H54 (cell line): Measurements from ENCODE around the gene MARCHF4.

Experiments
- DNase-seq: peaks from one replicate; pipeline ENCODE4 v3.0.0; 2011; ENCODE audit warnings: low spot score, mixed read lengths; ENCODE audit not compliant: insufficient read length
- FAIRE-seq: peaks from 3 replicates; lab custom pipeline; 2011; peaks lifted over from hg19 to GRCh38; lab: Jason Lieb, UNC
- POLR2A ChIP-seq: IDR thresholded peaks from 2 replicates; pipeline ENCODE4 v1.6.1; 2011; ENCODE audit warnings: low read depth, mild to moderate bottlenecking, low read length

The MARCHF4 gene

DNA sequence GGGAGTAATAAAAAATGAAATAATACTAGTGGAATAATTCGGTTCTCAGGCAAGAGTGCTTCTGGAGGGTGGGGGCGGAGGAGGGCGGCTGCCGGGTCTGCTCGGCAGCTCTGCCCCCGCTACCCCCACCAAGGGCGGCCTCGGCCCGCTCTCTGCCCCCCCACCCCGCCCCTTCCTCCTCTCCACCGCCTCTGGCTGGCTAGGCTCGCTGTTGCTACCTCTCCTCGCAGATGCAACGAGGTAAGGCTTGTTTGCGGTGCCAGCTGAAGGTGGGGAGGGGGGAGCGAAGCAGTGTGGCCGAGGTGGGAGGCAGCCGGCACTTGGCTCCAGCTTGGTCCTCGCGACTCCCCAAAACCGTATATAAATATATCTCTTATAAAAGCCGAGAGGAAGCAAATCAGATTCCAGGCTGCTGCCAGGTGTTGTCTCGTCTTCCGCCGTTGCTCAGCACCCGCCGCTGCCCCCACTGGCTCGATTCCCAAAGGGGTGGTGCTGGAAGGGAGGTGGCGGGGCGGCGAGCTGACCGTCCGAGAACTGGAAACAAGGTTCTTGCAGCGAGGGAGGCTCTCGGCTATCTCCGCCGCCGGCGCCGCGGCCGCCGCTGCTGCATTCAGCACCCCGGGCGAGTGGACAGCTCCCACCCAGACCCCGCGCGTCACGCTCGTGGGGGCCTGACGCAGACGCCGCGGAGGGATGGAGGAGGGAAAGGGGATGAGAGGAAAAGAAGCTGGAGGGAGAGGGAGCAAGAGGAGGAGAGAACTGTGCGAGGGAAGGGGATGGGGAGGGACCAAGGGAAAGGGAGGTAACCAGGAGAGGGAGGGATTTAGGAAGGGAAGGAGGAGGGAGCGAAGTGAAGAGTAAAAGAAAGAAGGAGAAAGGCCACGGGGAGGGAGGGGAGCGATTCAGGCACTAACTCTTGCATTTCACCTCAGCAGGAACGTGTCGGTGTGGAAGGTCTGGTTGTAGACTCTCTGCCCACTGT is at the start of gene MARCHF4:
TSS of gene MARCHF4 (minus strand) at position 763 of the 982 bp plus-strand sequence. CDS start 2,223 bp downstream, outside the sequence.
- FAIRE-seq (no peak), DNase-seq (peak; percentile 58)
- no peak; the same call in 1 of the 2 replicates for TF ChIP-seq POLR2A

GRCh38 chr2:216420367-216421101 is 48.3 kb upstream of the MARCHF4 start:
- no peak for DNase-seq
- no peak for TF ChIP-seq POLR2A
- no peak for FAIRE-seq

DNA sequence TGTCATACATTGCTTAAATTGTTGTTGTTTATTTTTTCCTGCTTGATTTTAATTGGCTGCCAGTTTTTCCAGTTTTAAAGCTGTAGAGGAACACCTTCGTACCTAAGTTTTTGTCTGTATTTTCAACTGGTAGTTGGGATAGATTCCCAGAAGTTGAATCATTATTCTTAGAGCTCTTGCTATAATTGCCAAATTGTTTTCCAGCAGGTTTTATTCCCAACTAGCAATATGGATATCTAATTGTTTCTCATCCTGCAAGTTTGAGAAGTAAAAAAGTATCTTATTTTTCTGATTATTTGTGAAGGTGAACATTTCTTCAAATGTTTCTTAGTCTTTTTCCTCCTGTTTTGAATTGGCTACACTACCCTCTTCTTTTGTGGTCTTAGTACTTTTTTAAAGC is 46.7 kb upstream of the MARCHF4 start:
- FAIRE-seq = no peak
- no peak for DNase-seq
- TF ChIP-seq POLR2A = no peak

DNA sequence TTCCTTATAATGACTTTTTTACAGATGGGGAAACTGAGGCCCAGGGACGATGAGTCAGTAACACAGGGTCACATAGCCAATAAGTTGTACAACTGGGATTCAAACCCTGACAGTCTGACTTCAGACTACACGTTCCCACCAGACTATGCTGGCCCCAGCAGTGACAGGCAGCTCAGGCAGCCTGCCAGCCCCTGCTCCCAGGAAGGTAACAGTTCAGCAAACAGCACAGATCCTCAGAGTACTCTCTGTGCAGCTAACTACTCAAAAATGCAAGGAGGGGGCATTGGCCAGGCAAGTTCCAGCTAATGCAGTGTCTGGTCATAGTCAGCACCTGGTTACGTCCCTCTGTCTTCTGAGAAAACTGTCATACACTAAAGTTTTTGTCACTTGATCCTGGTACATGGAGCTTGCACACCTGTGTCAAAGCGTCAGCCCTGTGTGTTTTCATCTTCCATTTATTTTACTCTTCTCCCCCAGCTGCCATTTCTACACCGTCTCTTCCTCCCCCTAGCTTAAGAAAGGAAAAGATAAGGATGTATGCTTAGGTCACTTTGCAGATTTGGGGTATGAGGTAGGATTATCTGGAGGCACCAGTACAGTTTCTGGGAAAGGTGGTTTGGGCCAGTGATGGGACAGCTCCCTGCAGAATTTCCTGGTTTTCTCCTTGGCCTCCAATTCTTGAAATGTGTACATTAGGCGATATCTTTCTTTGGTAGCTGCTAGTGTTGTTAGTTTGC is 44.5 kb upstream of the MARCHF4 start:
- FAIRE-seq (no peak), DNase-seq (no peak)
- TF ChIP-seq POLR2A = no peak

GRCh38 chr2:216415541-216415940 is 43.3 kb upstream of the MARCHF4 start:
- no peak for TF ChIP-seq POLR2A
- no peak for FAIRE-seq
- DNase-seq = no peak

DNA sequence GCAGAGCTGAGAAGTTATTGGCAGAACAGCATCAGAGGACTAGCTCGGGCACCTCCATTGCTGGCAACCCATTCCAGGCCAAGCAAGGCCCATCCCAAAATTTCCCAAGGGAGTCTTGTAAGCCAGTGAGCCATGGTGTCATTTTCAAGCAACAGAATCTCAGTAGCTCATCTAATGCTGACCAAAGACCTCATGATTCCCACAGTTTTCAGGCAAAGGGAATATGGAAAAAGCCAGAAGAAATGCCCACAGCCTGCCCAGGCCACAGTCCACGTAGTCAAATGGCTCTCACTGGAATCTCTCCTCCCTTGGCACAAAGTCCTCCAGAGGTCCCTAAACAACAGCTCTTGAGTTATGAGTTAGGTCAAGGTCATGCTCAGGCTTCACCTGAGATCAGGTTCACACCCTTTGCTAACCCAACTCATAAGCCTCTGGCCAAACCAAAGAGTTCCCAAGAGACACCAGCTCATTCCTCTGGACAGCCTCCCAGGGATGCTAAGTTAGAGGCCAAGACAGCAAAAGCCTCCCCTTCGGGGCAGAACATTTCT is 42.6 kb upstream of the MARCHF4 start:
- TF ChIP-seq POLR2A = no peak
- FAIRE-seq (no peak), DNase-seq (no peak)

DNA sequence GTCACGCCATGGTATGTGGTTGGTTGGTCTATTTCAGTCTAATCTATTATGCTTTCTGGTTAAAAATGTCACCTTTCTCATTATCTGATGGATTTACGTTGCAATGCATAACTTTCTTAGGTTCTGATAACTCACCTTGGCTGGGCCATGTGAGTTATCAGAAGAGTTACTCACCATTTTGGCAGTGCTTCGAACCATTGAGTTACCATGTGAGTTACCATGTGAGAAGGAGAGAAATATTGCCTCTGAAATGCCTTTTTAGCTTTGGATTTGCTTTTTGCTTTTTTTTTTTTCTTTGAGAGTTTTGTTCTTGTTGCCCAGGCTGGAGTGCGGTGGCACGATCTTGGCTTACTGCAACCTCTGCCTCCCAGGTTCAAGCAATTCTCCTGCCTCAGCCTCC is 41.6 kb upstream of the MARCHF4 start:
- TF ChIP-seq POLR2A = no peak
- no peak for FAIRE-seq
- no peak for DNase-seq

DNA sequence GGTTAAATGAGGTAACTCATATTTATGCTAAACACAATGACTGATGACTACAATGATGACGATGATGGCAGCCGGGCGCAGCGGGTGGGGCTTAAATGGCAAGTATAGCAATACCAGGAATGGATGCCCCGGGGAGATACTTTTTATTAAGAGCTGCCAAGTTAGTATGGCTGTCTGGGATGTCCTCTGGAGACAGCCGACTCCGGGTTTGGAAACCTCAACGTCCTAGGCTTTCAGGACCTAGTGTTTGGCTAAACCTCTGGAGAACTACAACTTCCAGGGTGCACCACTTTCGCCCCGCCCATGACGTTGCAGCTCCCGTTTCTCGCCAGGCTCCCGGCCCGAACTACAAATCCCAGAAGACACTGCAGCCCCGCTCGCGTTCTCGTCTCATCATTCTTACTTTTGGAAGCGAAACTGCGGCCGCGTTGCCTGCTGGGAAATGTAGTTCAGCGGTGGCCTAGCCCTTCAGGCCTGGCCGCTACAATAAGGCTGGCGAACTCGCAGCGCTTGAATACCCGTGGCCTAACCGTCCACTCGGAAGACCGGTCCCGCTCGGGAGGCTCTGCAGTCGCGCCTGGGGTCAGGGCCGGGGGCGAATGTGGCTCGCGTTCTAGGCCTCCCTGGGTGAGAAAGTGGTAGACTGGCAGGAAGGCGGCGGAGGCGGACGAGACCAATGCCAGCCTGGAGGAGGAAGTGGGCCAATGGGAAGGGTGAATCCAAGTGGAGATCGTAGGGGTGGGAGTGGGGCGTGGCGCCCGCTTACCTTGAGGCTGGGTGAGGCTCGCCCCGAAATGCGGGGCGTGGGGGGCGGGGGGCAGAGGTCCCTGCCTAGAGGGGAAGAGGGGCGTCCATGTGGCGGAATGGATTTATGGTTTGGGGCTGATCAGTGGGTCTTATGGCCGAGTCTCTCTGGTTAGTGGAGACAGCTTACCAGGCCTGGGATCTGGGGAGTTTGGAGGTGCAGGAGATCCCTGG is 40.0 kb upstream of the MARCHF4 start, which contains the start of gene SMARCAL1:
TSS of gene SMARCAL1 (plus strand) at position 463 of the 978 bp plus-strand sequence. CDS start 2,221 bp downstream, outside the sequence.
- FAIRE-seq (peak; percentile 79), DNase-seq (peak; percentile 83)
- TF ChIP-seq POLR2A = peak; percentile 71

GRCh38 chr2:216410550-216410949 is 38.3 kb upstream of the MARCHF4 start:
- no peak for TF ChIP-seq POLR2A
- FAIRE-seq = no peak
- no peak for DNase-seq

GRCh38 chr2:216408426-216409290 is 36.4 kb upstream of the MARCHF4 start:
- DNase-seq (no peak), FAIRE-seq (no peak)
- no peak for TF ChIP-seq POLR2A

DNA sequence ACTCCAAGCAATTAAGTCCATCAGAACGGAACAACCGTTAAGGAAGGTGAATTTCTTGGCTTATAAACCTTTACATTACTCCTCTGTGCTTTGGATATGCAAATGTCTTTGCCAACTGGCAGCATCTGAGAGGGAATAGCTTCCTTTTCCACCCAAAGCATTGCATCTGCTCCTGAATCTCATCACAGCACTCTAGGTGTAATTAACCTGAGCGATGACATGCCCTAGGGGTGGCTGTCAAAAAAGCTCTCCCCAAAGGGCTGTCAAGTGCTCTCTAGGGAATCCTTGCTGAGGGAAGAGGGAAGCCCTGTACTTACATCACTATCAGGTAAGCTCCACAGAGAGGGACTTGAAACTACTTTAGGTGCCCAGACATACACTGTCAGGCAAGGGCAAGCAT is 34.5 kb upstream of the MARCHF4 start:
- DNase-seq (no peak), FAIRE-seq (no peak)
- TF ChIP-seq POLR2A = no peak
